Fibroblast of lung (primary cell): ENCODE results near the gene SRPK1.

Source experiments
- EZH2 ChIP-seq: IDR thresholded peaks from 2 replicates; pipeline ENCODE4 v1.5.1; 2012; ENCODE audit warnings: low read length, control low read depth, mild to moderate bottlenecking; ENCODE audit errors: missing control alignments
- TF ChIP-seq, protein P1 (sequence below), 2 donors: IDR thresholded peaks in 1 of 2; conservative IDR thresholded peaks in 1 of 2; 1 replicate in 1 of 2; 2 replicates in 1 of 2; pipeline ENCODE4 v1.5.1; 2011 to 2012; ENCODE audit warnings: low read length in 2 of 2, control low read depth in 1 of 2, inconsistent platforms in 1 of 2, low read depth in 1 of 2, mild to moderate bottlenecking in 1 of 2

- TF ChIP-seq, protein P1, sequence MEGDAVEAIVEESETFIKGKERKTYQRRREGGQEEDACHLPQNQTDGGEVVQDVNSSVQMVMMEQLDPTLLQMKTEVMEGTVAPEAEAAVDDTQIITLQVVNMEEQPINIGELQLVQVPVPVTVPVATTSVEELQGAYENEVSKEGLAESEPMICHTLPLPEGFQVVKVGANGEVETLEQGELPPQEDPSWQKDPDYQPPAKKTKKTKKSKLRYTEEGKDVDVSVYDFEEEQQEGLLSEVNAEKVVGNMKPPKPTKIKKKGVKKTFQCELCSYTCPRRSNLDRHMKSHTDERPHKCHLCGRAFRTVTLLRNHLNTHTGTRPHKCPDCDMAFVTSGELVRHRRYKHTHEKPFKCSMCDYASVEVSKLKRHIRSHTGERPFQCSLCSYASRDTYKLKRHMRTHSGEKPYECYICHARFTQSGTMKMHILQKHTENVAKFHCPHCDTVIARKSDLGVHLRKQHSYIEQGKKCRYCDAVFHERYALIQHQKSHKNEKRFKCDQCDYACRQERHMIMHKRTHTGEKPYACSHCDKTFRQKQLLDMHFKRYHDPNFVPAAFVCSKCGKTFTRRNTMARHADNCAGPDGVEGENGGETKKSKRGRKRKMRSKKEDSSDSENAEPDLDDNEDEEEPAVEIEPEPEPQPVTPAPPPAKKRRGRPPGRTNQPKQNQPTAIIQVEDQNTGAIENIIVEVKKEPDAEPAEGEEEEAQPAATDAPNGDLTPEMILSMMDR (conservative IDR thresholded peaks at IDR 0.05 in 1 of 2, IDR thresholded peaks at IDR 0.05 in 1 of 2; ENCODE audit: low read depth in 1 of 2, low read length in 2 of 2): no peak
- TF ChIP-seq EZH2: no peak
Measured at GRCh38 chr6:35962779-35963560, 42.1 kb upstream of the SRPK1 start.
